ENCODE results near the gene AP5S1. TPM values are rescaled to one million over a fixed set of nuclear protein-coding genes. Genes with fewer than 3 reads are reported as not detected.

AP5S1 gene
- total and polyA plus RNA-seq, 9 of the 15 experiments (the other 6 are each of a cell fraction or from before 2014, with no cell fraction given), result 2.6 to 8.8 (median 4.4) TPM

DNA sequence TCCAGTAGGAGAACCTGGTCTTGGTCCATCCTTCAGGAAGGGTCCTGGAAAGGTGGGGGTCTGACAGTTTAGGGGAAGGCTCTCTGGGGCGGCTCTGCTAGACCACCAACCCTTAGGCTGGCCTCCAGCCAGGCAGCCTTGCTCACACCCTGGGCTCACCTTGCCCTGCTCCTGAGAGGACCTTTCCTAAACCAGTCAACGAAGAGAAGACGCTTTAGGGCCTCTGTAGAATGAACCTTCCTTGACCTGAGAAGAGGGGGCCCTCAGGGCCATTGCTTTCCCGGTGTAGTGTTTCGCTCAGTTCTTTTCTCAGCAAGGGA, 23.2 kb upstream of the AP5S1 start:
- peaks cover 12% of the 10 kb centered on the region; the same call in 2 of the 3 replicates for H3K79me2 ChIP-seq (ENCODE audit: control insufficient read depth, insufficient read depth, low read length)

More for the DNA sequence above, 23.2 kb upstream of the AP5S1 start:
- Histone ChIP-seq H3K4me3 (peak overlapping the region; percentile 55), H2AFZ (ENCODE audit: low read depth, low read length) (no peak overlapping the region), H3K36me3 (ENCODE audit: control insufficient read depth, insufficient read depth, low read length) (peaks cover 32% of the 10 kb centered on the region; the same call in 2 of the 3 replicates), H3K27ac (ENCODE audit: extremely low read depth, low read depth, low read length) (no peak overlapping the region), H4K20me1 (replicated peaks; ENCODE audit: control insufficient read depth, insufficient read depth, low read length) (no peaks in the 10 kb centered on the region), H3K9me1 (ENCODE audit: control insufficient read depth, insufficient read depth, low read length) (no peaks in the 10 kb centered on the region), H3K4me2 (ENCODE audit: insufficient read depth, low read length) (peak overlapping the region; percentile 80), H3K9me3 (replicated peaks; ENCODE audit: control insufficient read depth, insufficient read depth, low read depth, low read length) (no peaks in the 10 kb centered on the region), H3K9ac (ENCODE audit: insufficient read depth in 1 of 2, low read depth in 2 of 2, low read length in 2 of 2) (peak overlapping the region; percentile 61 to 93), H3K4me1 (replicated peaks in 1 of 2; ENCODE audit: control insufficient read depth in 2 of 2, insufficient read depth in 2 of 2, low read length in 2 of 2) (peaks cover 14 to 44% of the 10 kb centered on the region in 2 experiments; a peak in 4 of 5 replicates), H3K27me3 (ENCODE audit: control insufficient read depth in 2 of 2, insufficient read depth in 2 of 2, low read length in 2 of 2) (no peaks in the 10 kb centered on the region)
- TF ChIP-seq BRD4 (IDR thresholded peaks at IDR 0.05) (no peak), NELFE (IDR thresholded peaks at IDR 0.05; ENCODE audit: insufficient read depth, insufficient read length) (no peak), ZNF174 (CRISPR knock-in tag; IDR thresholded peaks at IDR 0.05) (no peak), SOX6 (IDR thresholded peaks at IDR 0.05) (no peak), PML (IDR thresholded peaks at IDR 0.05; ENCODE audit: low read length) (no peak), NBN (IDR thresholded peaks at IDR 0.05; ENCODE audit: low read depth) (no peak), TEAD4 (IDR thresholded peaks at IDR 0.05; ENCODE audit: low read length) (no peak), TEAD4 (CRISPR knock-in tag; IDR thresholded peaks at IDR 0.05; ENCODE audit: borderline replicate concordance) (no peak), ZNF436 (CRISPR knock-in tag; IDR thresholded peaks at IDR 0.05) (no peak), ELF4 (CRISPR knock-in tag; IDR thresholded peaks at IDR 0.05) (no peak), SREBF2 (CRISPR knock-in tag; IDR thresholded peaks at IDR 0.05) (no peak), MBD2 (IDR thresholded peaks at IDR 0.05; ENCODE audit: borderline replicate concordance, low read depth) (no peak), ZNF133 (CRISPR knock-in tag; IDR thresholded peaks at IDR 0.05) (no peak), ZNF311 (CRISPR knock-in tag; IDR thresholded peaks at IDR 0.05) (no peak)
- TF ChIP-seq, protein P1, sequence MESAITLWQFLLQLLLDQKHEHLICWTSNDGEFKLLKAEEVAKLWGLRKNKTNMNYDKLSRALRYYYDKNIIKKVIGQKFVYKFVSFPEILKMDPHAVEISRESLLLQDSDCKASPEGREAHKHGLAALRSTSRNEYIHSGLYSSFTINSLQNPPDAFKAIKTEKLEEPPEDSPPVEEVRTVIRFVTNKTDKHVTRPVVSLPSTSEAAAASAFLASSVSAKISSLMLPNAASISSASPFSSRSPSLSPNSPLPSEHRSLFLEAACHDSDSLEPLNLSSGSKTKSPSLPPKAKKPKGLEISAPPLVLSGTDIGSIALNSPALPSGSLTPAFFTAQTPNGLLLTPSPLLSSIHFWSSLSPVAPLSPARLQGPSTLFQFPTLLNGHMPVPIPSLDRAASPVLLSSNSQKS (CRISPR knock-in tag; IDR thresholded peaks at IDR 0.05), result no peak
- 0% methylated on average over 2 of the region's 5 CpGs for WGBS (ENCODE audit: insufficient coverage, low coverage, missing lambda C conversion rate)
- no peak for FAIRE-seq
- BruUV-seq (replicated peaks), result no TSS peak
- ATAC-seq, result peak; percentile 8; the same call in 1 of the 3 replicates
- POLR2A ChIA-PET, result interaction anchor here (0.6 kb wide), 1 partner anchor 12 kb away, joined by 3 read pairs; no protein-coding TSS in a partner anchor
- in situ Hi-C loops (cut with MboI) (no loop called here), intact Hi-C loops (cut with micrococcal nuclease) (no loop called here)
- CTCF ChIA-PET (ENCODE audit: low intra/inter-chr PET ratio), result no interaction called here
- no peak for DNase-seq (ENCODE audit: extremely low read depth in 1 of 4, low spot score in 3 of 4)

Measured in K562 (cell line).